ENCODE measurements around the gene CLDND2. TPM values are rescaled to one million over a fixed set of nuclear protein-coding genes. Genes with fewer than 3 reads are reported as not detected.

CLDND2 gene
- total RNA-seq, 1 donor from 2014 or later = 0.84 TPM

DNA sequence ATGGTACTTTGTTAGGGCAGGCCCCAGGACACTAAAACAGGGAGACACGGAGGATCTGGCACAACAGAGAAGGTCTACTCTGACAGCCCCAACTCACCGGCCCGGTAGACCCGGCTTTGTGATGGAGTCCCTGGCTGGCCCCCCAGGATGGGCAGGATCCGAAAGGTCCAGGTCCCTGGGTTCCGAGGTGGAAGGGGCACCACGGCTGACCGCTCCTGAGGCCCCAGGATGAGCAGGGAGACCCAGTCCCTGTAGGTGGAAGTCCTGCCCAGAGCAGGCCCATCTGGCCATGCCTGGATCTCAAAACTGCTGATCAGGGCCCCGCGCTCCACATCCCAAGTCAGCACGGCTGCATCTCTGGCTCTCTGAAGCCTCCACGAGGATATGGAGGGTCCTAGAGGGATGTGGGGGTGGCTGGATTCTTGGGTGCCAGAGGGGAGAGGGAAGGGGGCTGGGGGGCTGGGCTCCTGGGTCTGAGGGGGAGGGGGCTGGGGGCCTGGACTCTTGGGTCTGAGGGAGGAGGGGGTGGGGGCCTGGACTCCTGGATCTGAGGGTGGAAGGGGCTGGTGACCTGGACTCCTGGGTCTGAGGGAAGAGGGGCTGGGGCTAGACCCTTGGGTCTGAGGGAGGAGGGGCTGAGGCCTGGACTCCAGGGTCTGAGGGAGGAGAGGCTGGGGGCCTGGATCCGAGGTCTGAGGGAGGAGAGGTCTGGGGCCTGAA lies 31.5 kb downstream of the CLDND2 start:
- no peak for DNase-seq (ENCODE audit: low read depth, low spot score)
- TF ChIP-seq, protein P1, sequence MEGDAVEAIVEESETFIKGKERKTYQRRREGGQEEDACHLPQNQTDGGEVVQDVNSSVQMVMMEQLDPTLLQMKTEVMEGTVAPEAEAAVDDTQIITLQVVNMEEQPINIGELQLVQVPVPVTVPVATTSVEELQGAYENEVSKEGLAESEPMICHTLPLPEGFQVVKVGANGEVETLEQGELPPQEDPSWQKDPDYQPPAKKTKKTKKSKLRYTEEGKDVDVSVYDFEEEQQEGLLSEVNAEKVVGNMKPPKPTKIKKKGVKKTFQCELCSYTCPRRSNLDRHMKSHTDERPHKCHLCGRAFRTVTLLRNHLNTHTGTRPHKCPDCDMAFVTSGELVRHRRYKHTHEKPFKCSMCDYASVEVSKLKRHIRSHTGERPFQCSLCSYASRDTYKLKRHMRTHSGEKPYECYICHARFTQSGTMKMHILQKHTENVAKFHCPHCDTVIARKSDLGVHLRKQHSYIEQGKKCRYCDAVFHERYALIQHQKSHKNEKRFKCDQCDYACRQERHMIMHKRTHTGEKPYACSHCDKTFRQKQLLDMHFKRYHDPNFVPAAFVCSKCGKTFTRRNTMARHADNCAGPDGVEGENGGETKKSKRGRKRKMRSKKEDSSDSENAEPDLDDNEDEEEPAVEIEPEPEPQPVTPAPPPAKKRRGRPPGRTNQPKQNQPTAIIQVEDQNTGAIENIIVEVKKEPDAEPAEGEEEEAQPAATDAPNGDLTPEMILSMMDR (conservative IDR thresholded peaks at IDR 0.05) = no peak
- H3K27ac Mint-ChIP-seq (ENCODE audit: unreplicated experiment) = no peak overlapping the region
- H3K27me3 Mint-ChIP-seq (ENCODE audit: low read depth) = peaks cover 11% of the 10 kb centered on the region
- no peak overlapping the region for H3K4me3 Mint-ChIP-seq
- H3K36me3 Mint-ChIP-seq (ENCODE audit: low read depth) = no peaks in the 10 kb centered on the region
- peaks cover 20% of the 10 kb centered on the region for H3K4me1 Mint-ChIP-seq
- no peaks in the 10 kb centered on the region for H3K9me3 Mint-ChIP-seq

DNA sequence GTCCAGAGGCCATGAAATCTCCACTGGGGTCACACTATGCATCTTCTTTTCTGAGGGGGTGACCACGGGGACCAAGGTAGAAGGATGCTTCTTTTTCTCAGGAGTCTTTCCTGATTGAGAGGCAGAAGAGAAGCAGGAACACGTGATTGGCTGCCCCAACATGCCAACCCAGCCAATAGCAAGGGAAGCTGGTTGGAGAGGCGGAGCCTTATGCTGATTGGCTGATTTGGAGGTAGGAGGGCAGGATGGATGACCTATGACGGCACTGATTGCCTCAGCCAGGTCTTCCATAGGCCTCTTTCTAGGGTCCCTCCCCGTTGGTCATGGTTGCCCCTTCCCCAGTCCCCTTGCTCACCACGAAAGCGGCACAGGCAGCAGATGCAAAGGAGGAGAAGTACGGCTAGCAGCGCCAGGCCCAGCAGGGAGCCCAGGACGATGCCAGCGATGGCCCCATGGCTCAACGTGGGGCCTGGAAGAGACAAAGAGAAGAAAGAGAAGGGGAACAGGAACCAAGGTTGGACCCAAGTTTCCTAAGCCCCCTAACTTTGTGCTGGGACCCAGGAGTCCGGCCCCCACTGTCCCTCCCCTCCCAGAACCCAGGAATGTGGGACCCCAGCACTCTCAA lies 34.9 kb downstream of the CLDND2 start:
- no peaks in the 10 kb centered on the region for H3K27me3 Mint-ChIP-seq (ENCODE audit: low read depth)
- TF ChIP-seq, protein P1 (conservative IDR thresholded peaks at IDR 0.05) = no peak
- peaks cover 12% of the 10 kb centered on the region for H3K4me1 Mint-ChIP-seq
- H3K9me3 Mint-ChIP-seq = peaks cover 8% of the 10 kb centered on the region
- H3K27ac Mint-ChIP-seq (ENCODE audit: unreplicated experiment) = no peak overlapping the region
- no peak overlapping the region for H3K4me3 Mint-ChIP-seq
- DNase-seq (ENCODE audit: low read depth, low spot score) = no peak
- peaks cover 8% of the 10 kb centered on the region for H3K36me3 Mint-ChIP-seq (ENCODE audit: low read depth)

DNA sequence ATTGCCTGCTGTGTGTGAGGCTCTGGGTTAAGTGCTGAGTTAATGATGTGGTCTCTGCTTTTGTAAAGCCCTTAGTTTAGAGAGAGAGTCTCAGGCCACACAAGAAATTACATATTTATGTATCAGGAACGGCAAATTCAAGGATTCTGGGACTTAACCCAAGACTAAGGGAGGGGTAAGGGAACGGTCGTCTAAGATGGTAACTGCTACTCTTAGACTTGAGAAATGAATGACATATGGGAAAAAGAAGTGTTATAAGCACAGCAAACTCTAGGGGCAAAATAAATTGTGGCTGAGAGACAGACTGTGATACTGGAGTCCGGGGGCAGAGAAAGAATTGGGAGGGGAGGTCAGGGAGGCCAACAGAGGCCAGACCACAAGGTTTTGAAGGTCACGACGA lies 37.1 kb downstream of the CLDND2 start:
- peaks cover 12% of the 10 kb centered on the region for H3K4me1 Mint-ChIP-seq
- no peak for DNase-seq (ENCODE audit: low read depth, low spot score)
- peaks cover 11% of the 10 kb centered on the region for H3K36me3 Mint-ChIP-seq (ENCODE audit: low read depth)
- TF ChIP-seq, protein P1 (conservative IDR thresholded peaks at IDR 0.05) = no peak
- H3K4me3 Mint-ChIP-seq = no peak overlapping the region
- no peaks in the 10 kb centered on the region for H3K27me3 Mint-ChIP-seq (ENCODE audit: low read depth)
- peaks cover 10% of the 10 kb centered on the region for H3K9me3 Mint-ChIP-seq
- no peak overlapping the region for H3K27ac Mint-ChIP-seq (ENCODE audit: unreplicated experiment)

DNA sequence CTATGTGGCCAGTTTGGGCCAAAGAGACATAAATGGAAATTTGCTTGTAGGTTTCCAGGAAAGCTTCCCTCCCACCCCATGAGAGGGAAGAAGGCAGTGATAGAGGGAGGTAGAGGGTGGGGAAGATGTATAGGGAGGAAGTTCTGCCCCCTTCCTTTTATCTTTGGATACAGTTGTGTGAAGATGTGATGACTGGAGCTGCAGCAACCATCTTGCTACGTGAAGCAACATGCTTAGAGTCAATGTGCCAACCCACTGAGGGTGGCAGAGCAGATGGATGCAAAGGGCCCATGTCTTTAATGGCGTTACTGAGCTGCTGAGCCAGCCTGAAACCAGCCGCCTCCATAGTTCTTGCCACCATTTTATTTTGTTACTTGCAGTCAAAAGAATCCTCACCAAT lies 37.6 kb downstream of the CLDND2 start:
- TF ChIP-seq, protein P1 (conservative IDR thresholded peaks at IDR 0.05) = no peak
- Mint-ChIP-seq H3K36me3 (ENCODE audit: low read depth) (peaks cover 11% of the 10 kb centered on the region), H3K27me3 (ENCODE audit: low read depth) (no peaks in the 10 kb centered on the region), H3K9me3 (peaks cover 10% of the 10 kb centered on the region), H3K4me1 (peaks cover 12% of the 10 kb centered on the region), H3K27ac (ENCODE audit: unreplicated experiment) (no peak overlapping the region), H3K4me3 (no peak overlapping the region)
- DNase-seq (ENCODE audit: low read depth, low spot score) = no peak

DNA sequence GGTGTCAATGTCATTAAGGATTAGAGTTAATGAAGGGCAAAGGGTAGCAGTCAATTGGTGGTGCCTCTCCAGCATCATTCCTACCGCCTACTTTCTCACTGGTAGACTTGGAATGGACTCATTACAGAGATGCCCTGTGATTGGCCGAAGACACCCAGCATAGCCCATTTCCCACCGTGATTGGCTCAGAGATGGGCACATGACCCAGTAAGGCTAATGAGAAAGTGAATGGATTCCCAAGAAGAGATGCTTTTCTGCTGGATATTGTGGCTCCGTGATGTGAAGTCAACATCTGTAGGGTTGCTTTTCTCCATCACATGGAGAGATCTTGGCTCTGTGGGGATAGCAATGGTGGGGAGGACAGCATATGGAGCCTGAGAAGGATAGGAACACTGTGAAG lies 38.4 kb downstream of the CLDND2 start:
- peaks cover 11% of the 10 kb centered on the region for H3K4me1 Mint-ChIP-seq
- peaks cover 13% of the 10 kb centered on the region for H3K36me3 Mint-ChIP-seq (ENCODE audit: low read depth)
- H3K27ac Mint-ChIP-seq (ENCODE audit: unreplicated experiment) = no peak overlapping the region
- TF ChIP-seq, protein P1 (conservative IDR thresholded peaks at IDR 0.05) = no peak
- H3K27me3 Mint-ChIP-seq (ENCODE audit: low read depth) = no peaks in the 10 kb centered on the region
- no peak for DNase-seq (ENCODE audit: low read depth, low spot score)
- H3K9me3 Mint-ChIP-seq = peaks cover 10% of the 10 kb centered on the region
- no peak overlapping the region for H3K4me3 Mint-ChIP-seq

Measured in neural crest cell (in vitro differentiated cells).